ENCODE data around the gene DENND1C.

DNA sequence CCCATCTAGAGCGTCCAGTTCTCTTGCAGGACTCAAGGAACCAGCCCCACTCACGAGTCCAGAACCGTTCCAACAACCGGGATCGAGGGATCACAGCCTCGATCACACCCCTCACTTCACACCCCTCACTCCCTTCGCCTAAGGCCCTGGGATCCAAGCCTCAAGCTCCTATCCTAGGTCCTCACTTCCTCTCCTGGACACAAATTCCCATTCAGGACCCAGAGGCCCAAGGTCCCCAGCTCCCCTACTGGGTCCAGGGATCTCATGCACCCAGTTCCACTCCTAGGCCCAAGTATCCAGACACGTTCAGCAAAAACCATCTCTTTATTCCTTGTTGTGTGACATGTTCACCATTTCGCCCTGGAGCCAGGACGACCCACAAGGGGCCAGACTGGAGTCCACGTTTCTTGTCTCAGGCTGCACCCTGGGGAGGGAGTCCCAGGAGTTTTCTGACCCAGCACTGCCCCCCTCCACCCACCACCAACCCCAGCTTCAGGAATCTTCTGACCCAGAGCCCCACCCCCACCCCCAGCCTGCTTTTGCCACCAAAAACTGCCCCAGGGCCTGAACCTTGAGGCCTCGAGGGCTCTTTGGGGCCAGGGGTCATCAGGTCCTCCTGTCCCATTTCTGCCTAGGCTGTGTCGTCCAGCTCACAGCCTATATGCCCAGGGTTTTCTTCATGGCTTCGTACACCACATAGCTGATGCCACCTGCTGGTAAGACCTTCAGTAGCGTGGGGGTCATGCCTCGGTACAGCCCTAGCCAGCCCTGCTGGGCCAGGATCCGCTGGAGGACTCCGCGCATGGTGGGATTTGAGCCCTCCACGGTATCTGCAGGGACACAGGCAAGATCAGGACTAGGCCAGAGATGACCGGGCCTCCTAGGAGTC is 55.6 kb downstream of the DENND1C start:
- TF ChIP-seq, protein P1, sequence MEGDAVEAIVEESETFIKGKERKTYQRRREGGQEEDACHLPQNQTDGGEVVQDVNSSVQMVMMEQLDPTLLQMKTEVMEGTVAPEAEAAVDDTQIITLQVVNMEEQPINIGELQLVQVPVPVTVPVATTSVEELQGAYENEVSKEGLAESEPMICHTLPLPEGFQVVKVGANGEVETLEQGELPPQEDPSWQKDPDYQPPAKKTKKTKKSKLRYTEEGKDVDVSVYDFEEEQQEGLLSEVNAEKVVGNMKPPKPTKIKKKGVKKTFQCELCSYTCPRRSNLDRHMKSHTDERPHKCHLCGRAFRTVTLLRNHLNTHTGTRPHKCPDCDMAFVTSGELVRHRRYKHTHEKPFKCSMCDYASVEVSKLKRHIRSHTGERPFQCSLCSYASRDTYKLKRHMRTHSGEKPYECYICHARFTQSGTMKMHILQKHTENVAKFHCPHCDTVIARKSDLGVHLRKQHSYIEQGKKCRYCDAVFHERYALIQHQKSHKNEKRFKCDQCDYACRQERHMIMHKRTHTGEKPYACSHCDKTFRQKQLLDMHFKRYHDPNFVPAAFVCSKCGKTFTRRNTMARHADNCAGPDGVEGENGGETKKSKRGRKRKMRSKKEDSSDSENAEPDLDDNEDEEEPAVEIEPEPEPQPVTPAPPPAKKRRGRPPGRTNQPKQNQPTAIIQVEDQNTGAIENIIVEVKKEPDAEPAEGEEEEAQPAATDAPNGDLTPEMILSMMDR (IDR thresholded peaks at IDR 0.05), result no peak
- TF ChIP-seq POLR2A (IDR thresholded peaks at IDR 0.05), result no peak

All from right lobe of liver (tissue), 4 donors.